Measurements from ENCODE around the gene CMTM2. TPM values are rescaled to one million over a fixed set of nuclear protein-coding genes. Genes with fewer than 3 reads are reported as not detected.
"Not testable (repeated sequence)": the region's sequence is repeated elsewhere in the genome, so short reads cannot be mapped to it uniquely, and the experiment has no call there.

CMTM2 gene
- total RNA-seq, 4 donors from 2014 or later = 0.67 to 1.1 TPM; not detected in 2

GRCh38 chr16:66594739-66595138 lies 15.5 kb downstream of the CMTM2 start:
- TF ChIP-seq, protein P1, sequence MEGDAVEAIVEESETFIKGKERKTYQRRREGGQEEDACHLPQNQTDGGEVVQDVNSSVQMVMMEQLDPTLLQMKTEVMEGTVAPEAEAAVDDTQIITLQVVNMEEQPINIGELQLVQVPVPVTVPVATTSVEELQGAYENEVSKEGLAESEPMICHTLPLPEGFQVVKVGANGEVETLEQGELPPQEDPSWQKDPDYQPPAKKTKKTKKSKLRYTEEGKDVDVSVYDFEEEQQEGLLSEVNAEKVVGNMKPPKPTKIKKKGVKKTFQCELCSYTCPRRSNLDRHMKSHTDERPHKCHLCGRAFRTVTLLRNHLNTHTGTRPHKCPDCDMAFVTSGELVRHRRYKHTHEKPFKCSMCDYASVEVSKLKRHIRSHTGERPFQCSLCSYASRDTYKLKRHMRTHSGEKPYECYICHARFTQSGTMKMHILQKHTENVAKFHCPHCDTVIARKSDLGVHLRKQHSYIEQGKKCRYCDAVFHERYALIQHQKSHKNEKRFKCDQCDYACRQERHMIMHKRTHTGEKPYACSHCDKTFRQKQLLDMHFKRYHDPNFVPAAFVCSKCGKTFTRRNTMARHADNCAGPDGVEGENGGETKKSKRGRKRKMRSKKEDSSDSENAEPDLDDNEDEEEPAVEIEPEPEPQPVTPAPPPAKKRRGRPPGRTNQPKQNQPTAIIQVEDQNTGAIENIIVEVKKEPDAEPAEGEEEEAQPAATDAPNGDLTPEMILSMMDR (IDR thresholded peaks at IDR 0.05) = no peak
- TF ChIP-seq POLR2A (IDR thresholded peaks at IDR 0.05) = no peak
- H3K4me1 ChIP-seq = no peaks in the 10 kb centered on the region
- no peak overlapping the region for H3K4me3 ChIP-seq (replicated peaks in 1 of 3)
- no peaks in the 10 kb centered on the region for H3K36me3 ChIP-seq
- intact Hi-C loops (cut with DNase I) = no loop called here
- H3K9me3 ChIP-seq = no peaks in the 10 kb centered on the region
- no peak overlapping the region for H3K27ac ChIP-seq
- DNase-seq = no peak
- WGBS, 2 donors = 55 to 67% methylated on average over 7 of the region's 7 CpGs
- no peaks in the 10 kb centered on the region for H3K27me3 ChIP-seq

- H3K4me1 ChIP-seq; H3K9me3 ChIP-seq; intact Hi-C loops (cut with DNase I); DNase-seq; H3K27ac ChIP-seq; H3K4me3 ChIP-seq (replicated peaks in 1 of 3); H3K36me3 ChIP-seq; H3K27me3 ChIP-seq: not testable (repeated sequence)
- WGBS, 2 donors = 94 to 99% methylated on average over 4 of the region's 4 CpGs
These were observed 17.3 kb downstream of the CMTM2 start for GRCh38 chr16:66596559-66596958.

DNA sequence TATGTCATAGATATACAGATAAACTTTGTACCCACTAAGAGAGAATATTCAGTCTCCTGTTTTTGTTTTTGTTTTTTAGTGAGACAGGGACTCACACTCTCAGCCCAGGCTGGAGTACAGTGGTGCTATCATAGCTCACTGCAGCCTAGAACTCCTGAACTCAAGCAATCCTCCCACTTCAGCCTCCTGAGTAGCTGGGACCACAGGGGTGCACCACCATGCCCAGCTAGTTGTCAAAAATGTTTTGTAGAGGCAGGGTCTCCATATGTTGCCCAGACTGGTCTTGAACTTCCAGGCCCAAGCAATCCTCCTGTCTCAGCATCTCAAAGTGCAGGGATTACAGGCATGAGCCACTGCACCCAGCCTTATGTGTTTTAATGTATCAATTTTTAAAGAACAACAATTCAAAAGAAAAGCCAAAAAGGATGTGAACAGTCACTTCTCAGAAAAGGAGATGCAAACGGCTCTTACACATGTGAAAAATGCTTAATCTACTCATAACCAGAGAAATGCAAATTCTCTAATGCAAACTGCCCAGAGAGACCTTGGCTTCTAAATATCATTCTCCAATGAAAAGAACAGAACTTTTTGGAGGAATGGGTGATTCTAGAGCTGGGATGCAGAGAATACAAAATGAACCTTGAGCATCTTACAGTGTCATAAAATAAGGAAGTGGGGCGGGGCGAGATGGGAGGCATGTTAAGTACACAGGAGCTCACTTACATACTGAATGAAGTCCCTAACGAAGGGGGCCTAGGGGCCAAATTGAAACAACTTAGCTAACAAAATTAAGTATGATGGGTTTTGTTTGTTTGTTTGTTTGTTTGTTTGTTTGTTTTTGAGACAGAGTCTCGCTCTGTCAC lies 18.0 kb downstream of the CMTM2 start:
- Histone ChIP-seq H3K27ac (no peak overlapping the region), H3K4me3 (replicated peaks in 1 of 3) (no peak overlapping the region), H3K36me3 (no peaks in the 10 kb centered on the region), H3K9me3 (no peaks in the 10 kb centered on the region), H3K4me1 (no peaks in the 10 kb centered on the region), H3K27me3 (no peaks in the 10 kb centered on the region)
- intact Hi-C loops (cut with DNase I) = no loop called here
- 90 to 91% methylated on average over 5 of the region's 5 CpGs for WGBS, 2 donors
- TF ChIP-seq, protein P1 (IDR thresholded peaks at IDR 0.05) = no peak
- no peak for TF ChIP-seq POLR2A (IDR thresholded peaks at IDR 0.05)
- no peak for DNase-seq

- H3K27ac ChIP-seq = no peak overlapping the region
- TF ChIP-seq POLR2A (IDR thresholded peaks at IDR 0.05) = no peak
- TF ChIP-seq, protein P1 (IDR thresholded peaks at IDR 0.05) = no peak
- H3K27me3 ChIP-seq = no peaks in the 10 kb centered on the region
- WGBS, 2 donors = 71 to 82% methylated on average over 3 of the region's 3 CpGs
- H3K36me3 ChIP-seq = no peaks in the 10 kb centered on the region
- no peaks in the 10 kb centered on the region for H3K9me3 ChIP-seq
- intact Hi-C loops (cut with DNase I) = no loop called here
- DNase-seq = no peak
- H3K4me3 ChIP-seq (replicated peaks in 1 of 3) = no peak overlapping the region
- no peaks in the 10 kb centered on the region for H3K4me1 ChIP-seq
These were observed 18.8 kb downstream of the CMTM2 start for GRCh38 chr16:66598111-66598510.

GRCh38 chr16:66599726-66600125 lies 20.5 kb downstream of the CMTM2 start:
- Histone ChIP-seq H3K4me1 (peaks cover 4 to 6% of the 10 kb centered on the region in 2 donors), H3K27me3 (no peaks in the 10 kb centered on the region), H3K9me3 (no peaks in the 10 kb centered on the region), H3K27ac (no peak overlapping the region), H3K4me3 (replicated peaks in 1 of 3) (no peak overlapping the region), H3K36me3 (no peaks in the 10 kb centered on the region)
- whole genome bisulfite sequencing, 2 donors = 93 to 96% methylated on average over 4 of the region's 4 CpGs
- intact Hi-C loops (cut with DNase I) = loop anchor here (5.0 kb wide), 2 partner anchors 117 to 192 kb away; no protein-coding TSS in a partner anchor
- TF ChIP-seq POLR2A (IDR thresholded peaks at IDR 0.05) = no peak
- DNase-seq = no peak

DNA sequence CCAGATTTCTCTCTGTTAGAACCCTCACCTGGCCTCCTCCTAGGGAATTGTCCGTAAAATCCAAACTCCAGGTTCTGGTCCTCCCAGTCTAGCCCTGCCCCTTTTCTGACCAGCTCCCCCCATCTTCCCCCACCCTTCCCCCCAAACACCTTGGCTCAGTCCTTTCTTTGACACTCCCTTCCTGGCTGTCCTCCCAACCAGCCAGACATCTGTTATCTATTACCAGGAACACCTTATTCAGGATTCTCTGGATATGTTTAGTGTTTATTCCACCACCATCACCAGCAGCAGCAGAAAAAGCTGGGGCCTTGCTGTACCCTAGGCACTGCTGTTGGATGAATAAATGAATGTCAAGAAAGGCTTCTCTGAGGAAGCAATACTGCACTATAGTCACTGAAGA lies 21.2 kb downstream of the CMTM2 start:
- no peak overlapping the region for H3K27ac ChIP-seq
- H3K27me3 ChIP-seq = no peaks in the 10 kb centered on the region
- no peaks in the 10 kb centered on the region for H3K9me3 ChIP-seq
- intact Hi-C loops (cut with DNase I) = loop anchor here (5.0 kb wide), 2 partner anchors 118 to 193 kb away; no protein-coding TSS in a partner anchor
- H3K4me1 ChIP-seq = peaks cover 6% of the 10 kb centered on the region in 2 donors
- TF ChIP-seq, protein P1 (IDR thresholded peaks at IDR 0.05) = no peak
- TF ChIP-seq POLR2A (IDR thresholded peaks at IDR 0.05) = no peak
- no peak for DNase-seq
- H3K36me3 ChIP-seq = no peaks in the 10 kb centered on the region
- WGBS, 2 donors = 94 to 100% methylated on average over 1 of the region's 1 CpG
- no peak overlapping the region for H3K4me3 ChIP-seq (replicated peaks in 1 of 3)
